ENCODE results near the gene STK10.
"Not testable (repeated sequence)": the region's sequence is repeated elsewhere in the genome, so short reads cannot be mapped to it uniquely, and the experiment has no call there.

STK10 gene

GRCh38 chr5:172051643-172052339 lies 136.2 kb downstream of the STK10 start:
- DNase-seq (ENCODE audit: low spot score): no peak

GRCh38 chr5:172050080-172050479 lies 137.9 kb downstream of the STK10 start:
- no peak for DNase-seq (ENCODE audit: low spot score)

- DNase-seq (ENCODE audit: low spot score): no peak
Measured at GRCh38 chr5:172049226-172049796, 138.7 kb downstream of the STK10 start.

GRCh38 chr5:172048539-172049101 lies 139.4 kb downstream of the STK10 start:
- no peak for DNase-seq (ENCODE audit: low spot score)

- no peak for DNase-seq (ENCODE audit: low spot score)
Measured at GRCh38 chr5:172048170-172048422, 139.9 kb downstream of the STK10 start.

GRCh38 chr5:172046593-172046992 lies 141.4 kb downstream of the STK10 start:
- DNase-seq (ENCODE audit: low spot score): no peak

- no peak for DNase-seq (ENCODE audit: low spot score)
Measured at GRCh38 chr5:172045315-172045632, 142.8 kb downstream of the STK10 start.

GRCh38 chr5:172044631-172045314 lies 143.3 kb downstream of the STK10 start:
- no peak for DNase-seq (ENCODE audit: low spot score)

GRCh38 chr5:172043865-172044264 lies 144.2 kb downstream of the STK10 start:
- DNase-seq (ENCODE audit: low spot score): no peak

- no peak for DNase-seq (ENCODE audit: low spot score)
Measured at GRCh38 chr5:172042183-172042582, 145.8 kb downstream of the STK10 start.

- no peak for DNase-seq (ENCODE audit: low spot score)
Measured at GRCh38 chr5:172038167-172038566, 149.9 kb downstream of the STK10 start.

GRCh38 chr5:172035049-172035448 lies 153.0 kb downstream of the STK10 start:
- DNase-seq (ENCODE audit: low spot score): no peak

- DNase-seq (ENCODE audit: low spot score): no peak
Measured at GRCh38 chr5:172031894-172032461, 156.0 kb downstream of the STK10 start.

- DNase-seq (ENCODE audit: low spot score): no peak
Measured at GRCh38 chr5:172029876-172030275, 158.1 kb downstream of the STK10 start.

- no peak for DNase-seq (ENCODE audit: low spot score)
Measured at GRCh38 chr5:172028167-172028566, 159.9 kb downstream of the STK10 start.

- not testable (repeated sequence) for DNase-seq (ENCODE audit: low spot score)
Measured at GRCh38 chr5:172020110-172020786, 167.8 kb downstream of the STK10 start.

- DNase-seq (ENCODE audit: low spot score): no peak
Measured at GRCh38 chr5:172015346-172015745, 172.7 kb downstream of the STK10 start.

- no peak for DNase-seq (ENCODE audit: low spot score)
Measured at GRCh38 chr5:172010278-172010677, 177.7 kb downstream of the STK10 start.

- no peak for DNase-seq (ENCODE audit: low spot score)
Measured at GRCh38 chr5:172009536-172010270, 178.3 kb downstream of the STK10 start.

GRCh38 chr5:172008689-172009141 lies 179.3 kb downstream of the STK10 start:
- no peak for DNase-seq (ENCODE audit: low spot score)

- no peak for DNase-seq (ENCODE audit: low spot score)
Measured at GRCh38 chr5:172008111-172008455, 179.9 kb downstream of the STK10 start.

Measured in pons (tissue), 1 donor.